ENCODE results near the gene CHD1. TPM values are rescaled to one million over a fixed set of nuclear protein-coding genes. Genes with fewer than 3 reads are reported as not detected.
A peak's percentile ranks its signal among the peaks of the same experiment; 100 is the strongest.

Gene CHD1
- total and polyA plus RNA-seq, 2 of the 13 experiments (the other 11 are each of a cell fraction or from before 2014, with no cell fraction given), result 22.8 to 55.9 TPM

DNA sequence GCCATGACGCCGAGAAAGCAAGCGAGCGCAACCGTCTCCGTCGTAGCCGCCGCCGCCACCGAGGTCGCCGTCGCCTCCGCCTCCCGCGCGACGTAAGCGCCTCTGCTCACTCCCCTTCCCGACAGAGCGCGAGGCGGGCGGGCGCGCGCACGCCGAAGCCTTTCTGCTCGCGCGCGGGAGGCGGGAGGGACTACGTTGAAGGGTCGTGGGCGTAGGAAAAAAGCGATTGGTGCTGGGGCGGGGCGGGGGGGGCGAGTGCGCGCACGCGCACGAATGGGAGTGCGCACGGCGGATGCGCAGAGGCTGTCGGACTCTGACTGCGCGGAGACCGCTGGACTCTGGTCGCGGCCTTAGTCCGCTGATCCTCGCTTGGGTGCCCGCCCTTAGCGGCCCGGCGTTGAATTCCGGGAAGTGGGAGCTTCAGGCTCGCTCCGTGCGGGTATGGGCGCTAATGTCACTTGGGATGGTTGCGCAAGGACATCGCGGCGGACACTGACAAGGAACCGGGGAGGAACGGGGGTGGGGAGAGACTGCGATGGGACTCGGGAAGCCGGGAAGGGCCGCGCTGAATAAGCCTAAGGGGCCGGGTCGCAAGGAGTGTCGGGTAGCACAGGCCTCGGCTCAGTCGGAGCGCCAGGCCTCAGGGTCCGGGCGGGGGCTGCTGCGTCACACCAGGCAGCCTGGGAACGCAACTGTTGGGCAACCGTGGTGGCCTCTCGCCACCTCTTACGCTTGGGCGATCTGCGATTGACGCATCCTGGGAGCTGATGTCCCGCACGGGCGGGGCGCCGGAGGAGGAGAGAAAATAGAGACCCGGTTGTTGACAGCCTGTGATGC is at the start of gene CHD1 (continued):
- TF ChIP-seq KLF13 (CRISPR knock-in tag; IDR thresholded peaks at IDR 0.05) (peak; percentile 57; the same call in 1 of the 2 replicates), ZNF557 (CRISPR knock-in tag; IDR thresholded peaks at IDR 0.05) (0 out of 2 replicates have a peak, but pooled peaks have one; percentile 16), ARNTL (CRISPR knock-in tag; IDR thresholded peaks at IDR 0.05) (peak; percentile 48; the same call in 1 of the 2 replicates), ZNF3 (CRISPR knock-in tag; IDR thresholded peaks at IDR 0.05) (0 out of 2 replicates have a peak, but pooled peaks have one; percentile 22), ZNF569 (CRISPR knock-in tag; IDR thresholded peaks at IDR 0.05; ENCODE audit: borderline replicate concordance) (peak; percentile 68; the same call in 1 of the 2 replicates), PPARG (CRISPR knock-in tag; conservative IDR thresholded peaks at IDR 0.05) (no peak), TP53 (CRISPR knock-in tag; conservative IDR thresholded peaks at IDR 0.05) (no peak), ZNF143 (CRISPR knock-in tag; IDR thresholded peaks at IDR 0.05) (peak; percentile 86), MZF1 (CRISPR knock-in tag; IDR thresholded peaks at IDR 0.05; ENCODE audit: borderline replicate concordance) (no peak), ZFY (CRISPR knock-in tag; IDR thresholded peaks at IDR 0.05) (peak; percentile 100), ZNF598 (CRISPR knock-in tag; IDR thresholded peaks at IDR 0.05; ENCODE audit: borderline replicate concordance) (peak; percentile 81)
- TF ChIP-seq, protein P1, sequence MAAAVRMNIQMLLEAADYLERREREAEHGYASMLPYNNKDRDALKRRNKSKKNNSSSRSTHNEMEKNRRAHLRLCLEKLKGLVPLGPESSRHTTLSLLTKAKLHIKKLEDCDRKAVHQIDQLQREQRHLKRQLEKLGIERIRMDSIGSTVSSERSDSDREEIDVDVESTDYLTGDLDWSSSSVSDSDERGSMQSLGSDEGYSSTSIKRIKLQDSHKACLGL (CRISPR knock-in tag; IDR thresholded peaks at IDR 0.05), result peak; percentile 87
- TF ChIP-seq, protein P2, sequence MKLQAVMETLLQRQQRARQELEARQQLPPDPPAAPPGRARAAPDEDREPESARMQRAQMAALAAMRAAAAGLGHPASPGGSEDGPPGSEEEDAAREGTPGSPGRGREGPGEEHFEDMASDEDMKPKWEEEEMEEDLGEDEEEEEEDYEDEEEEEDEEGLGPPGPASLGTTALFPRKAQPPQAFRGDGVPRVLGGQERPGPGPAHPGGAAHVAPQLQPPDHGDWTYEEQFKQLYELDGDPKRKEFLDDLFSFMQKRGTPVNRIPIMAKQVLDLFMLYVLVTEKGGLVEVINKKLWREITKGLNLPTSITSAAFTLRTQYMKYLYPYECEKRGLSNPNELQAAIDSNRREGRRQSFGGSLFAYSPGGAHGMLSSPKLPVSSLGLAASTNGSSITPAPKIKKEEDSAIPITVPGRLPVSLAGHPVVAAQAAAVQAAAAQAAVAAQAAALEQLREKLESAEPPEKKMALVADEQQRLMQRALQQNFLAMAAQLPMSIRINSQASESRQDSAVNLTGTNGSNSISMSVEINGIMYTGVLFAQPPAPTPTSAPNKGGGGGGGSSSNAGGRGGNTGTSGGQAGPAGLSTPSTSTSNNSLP (IDR thresholded peaks at IDR 0.05; ENCODE audit: low read depth, low read length), result peak; percentile 11; the same call in 1 of the 2 replicates
- TF ChIP-seq, protein P3, sequence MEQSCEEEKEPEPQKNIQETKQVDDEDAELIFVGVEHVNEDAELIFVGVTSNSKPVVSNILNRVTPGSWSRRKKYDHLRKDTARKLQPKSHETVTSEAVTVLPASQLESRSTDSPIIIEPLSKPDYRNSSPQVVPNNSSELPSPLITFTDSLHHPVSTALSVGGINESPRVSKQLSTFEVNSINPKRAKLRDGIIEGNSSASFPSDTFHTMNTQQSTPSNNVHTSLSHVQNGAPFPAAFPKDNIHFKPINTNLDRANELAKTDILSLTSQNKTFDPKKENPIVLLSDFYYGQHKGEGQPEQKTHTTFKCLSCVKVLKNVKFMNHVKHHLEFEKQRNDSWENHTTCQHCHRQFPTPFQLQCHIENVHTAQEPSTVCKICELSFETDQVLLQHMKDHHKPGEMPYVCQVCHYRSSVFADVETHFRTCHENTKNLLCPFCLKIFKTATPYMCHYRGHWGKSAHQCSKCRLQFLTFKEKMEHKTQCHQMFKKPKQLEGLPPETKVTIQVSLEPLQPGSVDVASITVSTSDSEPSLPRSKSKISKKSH (CRISPR knock-in tag; IDR thresholded peaks at IDR 0.05; ENCODE audit: borderline replicate concordance), result peak; percentile 92
- TF ChIP-seq, protein P4, sequence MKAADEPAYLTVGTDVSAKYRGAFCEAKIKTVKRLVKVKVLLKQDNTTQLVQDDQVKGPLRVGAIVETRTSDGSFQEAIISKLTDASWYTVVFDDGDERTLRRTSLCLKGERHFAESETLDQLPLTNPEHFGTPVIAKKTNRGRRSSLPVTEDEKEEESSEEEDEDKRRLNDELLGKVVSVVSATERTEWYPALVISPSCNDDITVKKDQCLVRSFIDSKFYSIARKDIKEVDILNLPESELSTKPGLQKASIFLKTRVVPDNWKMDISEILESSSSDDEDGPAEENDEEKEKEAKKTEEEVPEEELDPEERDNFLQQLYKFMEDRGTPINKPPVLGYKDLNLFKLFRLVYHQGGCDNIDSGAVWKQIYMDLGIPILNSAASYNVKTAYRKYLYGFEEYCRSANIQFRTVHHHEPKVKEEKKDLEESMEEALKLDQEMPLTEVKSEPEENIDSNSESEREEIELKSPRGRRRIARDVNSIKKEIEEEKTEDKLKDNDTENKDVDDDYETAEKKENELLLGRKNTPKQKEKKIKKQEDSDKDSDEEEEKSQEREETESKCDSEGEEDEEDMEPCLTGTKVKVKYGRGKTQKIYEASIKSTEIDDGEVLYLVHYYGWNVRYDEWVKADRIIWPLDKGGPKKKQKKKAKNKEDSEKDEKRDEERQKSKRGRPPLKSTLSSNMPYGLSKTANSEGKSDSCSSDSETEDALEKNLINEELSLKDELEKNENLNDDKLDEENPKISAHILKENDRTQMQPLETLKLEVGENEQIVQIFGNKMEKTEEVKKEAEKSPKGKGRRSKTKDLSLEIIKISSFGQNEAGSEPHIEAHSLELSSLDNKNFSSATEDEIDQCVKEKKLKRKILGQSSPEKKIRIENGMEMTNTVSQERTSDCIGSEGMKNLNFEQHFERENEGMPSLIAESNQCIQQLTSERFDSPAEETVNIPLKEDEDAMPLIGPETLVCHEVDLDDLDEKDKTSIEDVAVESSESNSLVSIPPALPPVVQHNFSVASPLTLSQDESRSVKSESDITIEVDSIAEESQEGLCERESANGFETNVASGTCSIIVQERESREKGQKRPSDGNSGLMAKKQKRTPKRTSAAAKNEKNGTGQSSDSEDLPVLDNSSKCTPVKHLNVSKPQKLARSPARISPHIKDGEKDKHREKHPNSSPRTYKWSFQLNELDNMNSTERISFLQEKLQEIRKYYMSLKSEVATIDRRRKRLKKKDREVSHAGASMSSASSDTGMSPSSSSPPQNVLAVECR (CRISPR knock-in tag; IDR thresholded peaks at IDR 0.05; ENCODE audit: borderline replicate concordance), result peak; percentile 96
- TF ChIP-seq, protein P5, sequence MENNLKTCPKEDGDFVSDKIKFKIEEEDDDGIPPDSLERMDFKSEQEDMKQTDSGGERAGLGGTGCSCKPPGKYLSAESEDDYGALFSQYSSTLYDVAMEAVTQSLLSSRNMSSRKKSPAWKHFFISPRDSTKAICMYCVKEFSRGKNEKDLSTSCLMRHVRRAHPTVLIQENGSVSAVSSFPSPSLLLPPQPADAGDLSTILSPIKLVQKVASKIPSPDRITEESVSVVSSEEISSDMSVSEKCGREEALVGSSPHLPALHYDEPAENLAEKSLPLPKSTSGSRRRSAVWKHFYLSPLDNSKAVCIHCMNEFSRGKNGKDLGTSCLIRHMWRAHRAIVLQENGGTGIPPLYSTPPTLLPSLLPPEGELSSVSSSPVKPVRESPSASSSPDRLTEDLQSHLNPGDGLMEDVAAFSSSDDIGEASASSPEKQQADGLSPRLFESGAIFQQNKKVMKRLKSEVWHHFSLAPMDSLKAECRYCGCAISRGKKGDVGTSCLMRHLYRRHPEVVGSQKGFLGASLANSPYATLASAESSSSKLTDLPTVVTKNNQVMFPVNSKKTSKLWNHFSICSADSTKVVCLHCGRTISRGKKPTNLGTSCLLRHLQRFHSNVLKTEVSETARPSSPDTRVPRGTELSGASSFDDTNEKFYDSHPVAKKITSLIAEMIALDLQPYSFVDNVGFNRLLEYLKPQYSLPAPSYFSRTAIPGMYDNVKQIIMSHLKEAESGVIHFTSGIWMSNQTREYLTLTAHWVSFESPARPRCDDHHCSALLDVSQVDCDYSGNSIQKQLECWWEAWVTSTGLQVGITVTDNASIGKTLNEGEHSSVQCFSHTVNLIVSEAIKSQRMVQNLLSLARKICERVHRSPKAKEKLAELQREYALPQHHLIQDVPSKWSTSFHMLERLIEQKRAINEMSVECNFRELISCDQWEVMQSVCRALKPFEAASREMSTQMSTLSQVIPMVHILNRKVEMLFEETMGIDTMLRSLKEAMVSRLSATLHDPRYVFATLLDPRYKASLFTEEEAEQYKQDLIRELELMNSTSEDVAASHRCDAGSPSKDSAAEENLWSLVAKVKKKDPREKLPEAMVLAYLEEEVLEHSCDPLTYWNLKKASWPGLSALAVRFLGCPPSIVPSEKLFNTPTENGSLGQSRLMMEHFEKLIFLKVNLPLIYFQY (CRISPR knock-in tag; IDR thresholded peaks at IDR 0.05; ENCODE audit: borderline replicate concordance), result no peak

Measured in HepG2 (cell line).